Right atrium auricular region (tissue), 2 donors: Measurements from ENCODE around the gene SHC4. TPM values are rescaled to one million over a fixed set of nuclear protein-coding genes. Genes with fewer than 3 reads are reported as not detected.

Experiments used
- DNase-seq: peaks from one replicate; pipeline ENCODE4 v3.0.0-alpha.2; 2019; ENCODE audit warnings: low spot score
- H3K27ac ChIP-seq, 2 donors: fragments of 200-600 bp; sonication (generic); 1 replicate in 1 of 2; 2 replicates in 1 of 2; pipeline ENCODE4 v1.5.1; 2016 to 2019
- H3K27me3 ChIP-seq, 2 donors: fragments of 200-600 bp; sonication (generic); one replicate each; pipeline versions ENCODE4 v1.5.1 to v1.6.0; 2017 to 2019
- H3K36me3 ChIP-seq: fragments of 200-600 bp; sonication (generic); one replicate; pipeline ENCODE4 v1.5.1; 2016
- H3K4me1 ChIP-seq, 2 donors: fragments of 200-600 bp; sonication (generic); one replicate each; pipeline versions ENCODE4 v1.5.1 to v1.6.0; 2017 to 2019
- H3K4me3 ChIP-seq, 2 donors: fragments of 200-600 bp; sonication (generic); 1 replicate in 1 of 2; 2 replicates in 1 of 2; pipeline ENCODE4 v1.5.1; 2017 to 2019; ENCODE audit warnings: mild to moderate bottlenecking in 1 of 2, moderate library complexity in 1 of 2
- H3K9me3 ChIP-seq, 2 donors: fragments of 200-600 bp; sonication (generic); one replicate each; pipeline ENCODE4 v1.5.1; 2019
- CTCF ChIP-seq, 2 donors: fragments of 200-600 bp; sonication (generic); IDR thresholded peaks; one replicate each; pipeline ENCODE4 v1.5.1; 2019; ENCODE audit warnings: antibody characterized with exemption in 2 of 2
- total RNA-seq, 2 donors: library from RNA; depleted of rRNA; stranded (reverse); fragments of >200 nt; gene quantifications; one replicate each; pipeline ENCODE4 v1.1.0, GENCODE V29; 2016

The SHC4 gene
- total RNA-seq, 2 donors from 2014 or later, result 4.9 to 5.3 TPM

GRCh38 chr15:48966595-48967301, 3.0 kb upstream of the SHC4 start:
- no peak for TF ChIP-seq CTCF (IDR thresholded peaks at IDR 0.05)
- Histone ChIP-seq H3K27ac (no peak overlapping the region), H3K27me3 (no peaks in the 10 kb centered on the region), H3K36me3 (no peaks in the 10 kb centered on the region), H3K4me1 (peaks cover 0 to 26% of the 10 kb centered on the region in 2 donors), H3K4me3 (no peak overlapping the region), H3K9me3 (no peaks in the 10 kb centered on the region)
- no peak for DNase-seq

GRCh38 chr15:48965972-48966371, 2.3 kb upstream of the SHC4 start:
- H3K4me1 ChIP-seq, result peaks cover 0 to 26% of the 10 kb centered on the region in 2 donors
- H3K27ac ChIP-seq, result no peak overlapping the region
- H3K9me3 ChIP-seq, result no peaks in the 10 kb centered on the region
- H3K4me3 ChIP-seq, result no peak overlapping the region
- no peaks in the 10 kb centered on the region for H3K27me3 ChIP-seq
- TF ChIP-seq CTCF (IDR thresholded peaks at IDR 0.05), result peak in 1 of 2 donors; percentile 12
- DNase-seq, result no peak
- H3K36me3 ChIP-seq, result no peaks in the 10 kb centered on the region

GRCh38 chr15:48964898-48965297, 1.2 kb upstream of the SHC4 start:
- Histone ChIP-seq H3K4me3 (no peak overlapping the region), H3K9me3 (no peaks in the 10 kb centered on the region), H3K27me3 (no peaks in the 10 kb centered on the region), H3K4me1 (peaks cover 0 to 26% of the 10 kb centered on the region in 2 donors), H3K36me3 (no peaks in the 10 kb centered on the region), H3K27ac (no peak overlapping the region)
- DNase-seq, result no peak
- TF ChIP-seq CTCF (IDR thresholded peaks at IDR 0.05), result no peak

- Histone ChIP-seq H3K27ac (peak overlapping the region; percentile 65 to 87), H3K4me3 (peak overlapping the region; percentile 58 to 65), H3K27me3 (no peaks in the 10 kb centered on the region), H3K4me1 (peaks cover 0 to 26% of the 10 kb centered on the region in 2 donors), H3K9me3 (no peaks in the 10 kb centered on the region), H3K36me3 (no peaks in the 10 kb centered on the region)
- TF ChIP-seq CTCF (IDR thresholded peaks at IDR 0.05), result no peak
- no peak for DNase-seq
Measured at GRCh38 chr15:48962662-48963523, 826 bp downstream of the SHC4 start.

- Histone ChIP-seq H3K4me3 (no peak overlapping the region), H3K4me1 (peaks cover 0 to 8% of the 10 kb centered on the region in 2 donors), H3K36me3 (no peaks in the 10 kb centered on the region), H3K9me3 (no peaks in the 10 kb centered on the region), H3K27ac (no peak overlapping the region), H3K27me3 (no peaks in the 10 kb centered on the region)
- DNase-seq, result no peak
- TF ChIP-seq CTCF (IDR thresholded peaks at IDR 0.05), result no peak
Measured at GRCh38 chr15:48955967-48956366, 7.8 kb downstream of the SHC4 start.
